HepG2 (cell line): ENCODE measurements around the gene GRIN2D. TPM values are rescaled to one million over a fixed set of nuclear protein-coding genes. Genes with fewer than 3 reads are reported as not detected.

Experiments
- ATAC-seq: fragments of 200-7000 bp; cut with Tn5 transposase; 3 replicates; pipeline ENCODE4 v1.9.1; 2020; ENCODE audit warnings: mild to moderate bottlenecking, moderate library complexity
- BruUV-seq: library from RNA; stranded (reverse); fragments of 400-500 nt; replicated peaks from 2 replicates; lab custom pipeline; 2021; lab: Mats Ljungman, UMichigan
- CTCF ChIA-PET: fragments of 300-600 bp; formaldehyde crosslinking; extraction: SDS; loops from one replicate; lab custom pipeline; 2021; ENCODE audit warnings: low total read pairs, inconsistent platforms, low intra/inter-chr PET ratio; lab: Yijun Ruan, JAX
- POLR2A ChIA-PET: fragments of 350-600 bp; sonication (Branson Sonifier 250); formaldehyde crosslinking; loops from one replicate; lab custom pipeline; 2020; ENCODE audit warnings: antibody characterized with exemption, inconsistent platforms; lab: Yijun Ruan, JAX
- DNase-seq: peaks from one replicate; pipeline ENCODE4 v3.0.0-alpha.2; 2015; ENCODE audit warnings: low spot score
- FAIRE-seq: peaks from 3 replicates; lab custom pipeline; 2011; peaks lifted over from hg19 to GRCh38; lab: Jason Lieb, UNC
- H2AFZ ChIP-seq: one replicate; pipeline ENCODE4 v1.6.1; 2011; ENCODE audit warnings: low read length, inconsistent platforms
- H3K27ac ChIP-seq: fragments of 300-600 bp; 3 replicates; pipeline ENCODE4 v1.8.0; 2011; ENCODE audit warnings: mixed run types, mild to moderate bottlenecking, mixed read lengths, low read length, inconsistent platforms; ENCODE audit not compliant: insufficient read depth; ENCODE audit errors: extremely low read length
- H3K27me3 ChIP-seq, 2 experiments: fragments of 200-600 bp in 1 of 2; 2 replicates in 1 of 2; 3 replicates in 1 of 2; pipeline versions ENCODE4 v1.6.0 to v1.8.0; 2011; ENCODE audit warnings: low read length in 2 of 2, mild to moderate bottlenecking in 2 of 2, moderate library complexity in 2 of 2, inconsistent platforms in 1 of 2; ENCODE audit not compliant: insufficient read depth in 2 of 2, control insufficient read depth in 1 of 2
- H3K36me3 ChIP-seq, 2 experiments: fragments of 200-600 bp in 1 of 2; replicated peaks in 1 of 2; 2 replicates in 1 of 2; 3 replicates in 1 of 2; pipeline versions ENCODE4 v1.5.1 to v1.8.0; 2011; ENCODE audit warnings: low read length in 2 of 2, inconsistent platforms in 1 of 2; ENCODE audit not compliant: insufficient read depth in 2 of 2, control insufficient read depth in 1 of 2
- H3K4me1 ChIP-seq: 2 replicates; pipeline ENCODE4 v1.5.1; 2012; ENCODE audit warnings: low read length, inconsistent platforms; ENCODE audit not compliant: insufficient read depth
- H3K4me2 ChIP-seq: 2 replicates; pipeline ENCODE4 v1.6.0; 2011; ENCODE audit warnings: low read depth, low read length, inconsistent platforms
- H3K4me3 ChIP-seq, 3 experiments: fragments of 200-600 bp in 1 of 3; sonication (generic), shearing (Covaris generic) in 1 of 3; replicated peaks in 1 of 3; 2 replicates each; pipeline ENCODE4 v1.5.1; 2011 to 2016; ENCODE audit warnings: low read length in 3 of 3, inconsistent platforms in 2 of 3, low read depth in 2 of 3, mild to moderate bottlenecking in 2 of 3, control low read depth in 1 of 3, mixed read lengths in 1 of 3; ENCODE audit not compliant: insufficient read depth in 1 of 3
- H3K79me2 ChIP-seq: one replicate; pipeline ENCODE4 v1.6.1; 2011; ENCODE audit warnings: low read length, inconsistent platforms; ENCODE audit not compliant: insufficient read depth
- H3K9ac ChIP-seq: 2 replicates; pipeline ENCODE4 v1.6.0; 2011; ENCODE audit warnings: mild to moderate bottlenecking, low read depth, low read length, inconsistent platforms; ENCODE audit not compliant: insufficient read depth
- H3K9me3 ChIP-seq: 2 replicates; pipeline ENCODE4 v1.5.1; 2012; ENCODE audit warnings: mild to moderate bottlenecking, low read length
- H4K20me1 ChIP-seq: 2 replicates; pipeline ENCODE4 v1.6.0; 2011; ENCODE audit warnings: inconsistent platforms, mild to moderate bottlenecking, low read length, moderate library complexity; ENCODE audit not compliant: insufficient read depth
- FOXC1 ChIP-seq: sonication (generic); formaldehyde crosslinking; IDR thresholded peaks from 2 replicates; pipeline ENCODE4 v1.8.0; 2022; ENCODE audit warnings: mild to moderate bottlenecking, missing genetic modification reagents, borderline replicate concordance
- HMGA1 ChIP-seq: sonication (generic); formaldehyde crosslinking; conservative IDR thresholded peaks from 2 replicates; pipeline ENCODE4 v1.4.0; 2020; ENCODE audit warnings: missing genetic modification reagents
- JUN ChIP-seq: sonication (generic); formaldehyde crosslinking; IDR thresholded peaks from 2 replicates; pipeline ENCODE4 v1.4.0; 2020; ENCODE audit warnings: mild to moderate bottlenecking, missing genetic modification reagents
- SRY ChIP-seq: sonication (generic); formaldehyde crosslinking; IDR thresholded peaks from 2 replicates; pipeline ENCODE4 v1.8.0; 2022; ENCODE audit warnings: mild to moderate bottlenecking, missing genetic modification reagents
- SYNCRIP ChIP-seq: fragments of 200-400 bp; formaldehyde crosslinking; IDR thresholded peaks from 2 replicates; pipeline ENCODE4 v1.6.1; 2018; ENCODE audit warnings: mild to moderate bottlenecking, low read depth, low read length; ENCODE audit not compliant: insufficient read depth
- ZFY ChIP-seq: sonication (generic); formaldehyde crosslinking; IDR thresholded peaks from 2 replicates; pipeline ENCODE4 v1.4.0; 2020; ENCODE audit warnings: missing genetic modification reagents
- ZFYVE20 ChIP-seq: sonication (generic); formaldehyde crosslinking; IDR thresholded peaks from 2 replicates; pipeline ENCODE4 v1.8.0; 2023; ENCODE audit warnings: low read depth, mild to moderate bottlenecking, moderate library complexity, missing genetic modification reagents, borderline replicate concordance
- ZNF230 ChIP-seq: sonication (generic); formaldehyde crosslinking; IDR thresholded peaks from 2 replicates; pipeline ENCODE4 v1.4.0; 2020; ENCODE audit warnings: mild to moderate bottlenecking, missing genetic modification reagents
- ZNF264 ChIP-seq: sonication (generic); formaldehyde crosslinking; IDR thresholded peaks from 2 replicates; pipeline ENCODE4 v1.4.0; 2020; ENCODE audit warnings: missing genetic modification reagents
- ZNF280D ChIP-seq: sonication (generic); formaldehyde crosslinking; IDR thresholded peaks from 2 replicates; pipeline ENCODE4 v1.5.1; 2020; ENCODE audit warnings: mild to moderate bottlenecking, missing genetic modification reagents
- WGBS: methylation state at CpG from one replicate; pipeline ENCODE4 v1.1.6; 2017; ENCODE audit warnings: low lambda C conversion rate; 5-methylcytosine and 5-hydroxymethylcytosine counted together
- in situ Hi-C: cut with HindIII; loops from 2 replicates; pipeline ENCODE4 v1.10.0; 2017; ENCODE audit warnings: low pct_unique_long_range_greater_than_20kb; ENCODE audit not compliant: extremely low pct_ligation_motif_present
- intact Hi-C: fragments of 100-400 bp; cut with micrococcal nuclease; formaldehyde crosslinking; loops from one replicate; pipeline ENCODE4 v1.10.0; 2022; ENCODE audit not compliant: unreplicated experiment
- polyA plus RNA-seq, 8 experiments: library from polyadenylated mRNA; depleted of rRNA in 3 of 8; stranded (reverse) in 7 of 8; unstranded in 1 of 8; fragments of >200 nt; fragmentation: Illumina TruSeq in 4 of 8; extraction: Trizol in 4 of 8; gene quantifications; 2 replicates each; pipeline versions ENCODE4 v1.2.1 to v1.2.3, GENCODE V29; 2011 to 2016; ENCODE audit warnings: low read depth in 4 of 8, missing spikeins in 1 of 8, mixed read lengths in 1 of 8; ENCODE audit not compliant: insufficient read depth in 1 of 8
- total RNA-seq, 5 experiments: library from RNA; depleted of rRNA; stranded (reverse); fragments of >200 nt; fragmentation: Illumina TruSeq; extraction: Trizol; gene quantifications; 2 replicates each; pipeline ENCODE4 v1.2.3, GENCODE V29; 2016; ENCODE audit warnings: low read depth in 1 of 5
- TF ChIP-seq, protein P1 (sequence below): sonication (generic); formaldehyde crosslinking; conservative IDR thresholded peaks from 2 replicates; pipeline ENCODE4 v1.8.0; 2022; ENCODE audit warnings: low read depth, missing genetic modification reagents
- TF ChIP-seq, protein P2 (sequence below): sonication (generic); formaldehyde crosslinking; IDR thresholded peaks from 2 replicates; pipeline ENCODE4 v1.4.0; 2020; ENCODE audit warnings: missing genetic modification reagents, borderline replicate concordance

GRIN2D gene
- total and polyA plus RNA-seq, 2 of the 13 experiments (the other 11 are each of a cell fraction or from before 2014, with no cell fraction given): 0.02 to 0.13 TPM

DNA sequence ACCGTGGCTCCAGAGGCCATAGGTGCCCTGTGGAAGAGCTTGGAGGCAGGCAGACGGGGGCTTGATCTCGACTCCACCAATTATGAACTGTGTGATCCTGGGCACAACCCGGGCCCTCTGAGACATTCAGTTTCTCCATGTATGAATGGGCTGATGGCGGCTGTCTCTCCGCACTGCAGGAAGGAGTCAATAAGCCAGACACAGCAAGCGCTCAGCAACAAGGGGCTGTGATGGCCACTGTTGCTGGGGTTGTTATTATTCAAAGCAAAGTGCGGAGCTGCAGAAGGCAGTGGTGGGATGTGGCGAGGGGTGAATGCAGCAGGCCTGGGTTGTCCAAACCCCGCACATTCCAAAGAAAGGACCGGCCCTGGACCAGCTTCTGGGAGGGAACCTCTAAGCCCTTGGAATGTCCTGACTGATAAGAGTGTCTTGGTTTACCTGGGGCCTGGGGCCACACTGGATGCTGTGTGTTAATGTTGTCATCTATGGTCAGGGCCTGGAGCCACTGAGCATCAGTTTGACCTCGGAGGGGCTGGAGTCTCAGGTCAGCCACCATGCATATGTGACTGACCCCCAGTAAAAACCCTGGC lies 38.0 kb upstream of the GRIN2D start (continued):
- 0 out of 2 replicates have a peak, but pooled peaks have one; percentile 36 for TF ChIP-seq ZFY

DNA sequence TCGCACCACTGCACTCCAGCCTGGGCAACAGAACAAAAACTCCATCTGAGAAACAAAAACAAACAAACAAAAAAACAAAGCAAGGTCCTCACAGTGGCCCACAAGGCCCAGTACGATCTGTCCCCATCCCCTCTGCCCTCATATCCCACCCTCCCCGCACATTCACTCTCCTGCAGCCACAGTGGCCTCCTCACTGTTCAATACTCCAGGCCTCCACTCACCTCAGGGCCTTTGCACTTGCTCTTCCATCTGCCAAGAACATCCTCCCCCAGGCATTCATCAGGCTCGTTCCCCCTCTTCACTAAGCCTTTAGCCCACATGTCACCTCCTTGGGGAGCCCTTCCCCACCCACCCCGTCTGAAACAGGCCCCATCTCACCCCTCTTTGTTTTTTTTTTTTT lies 34.3 kb upstream of the GRIN2D start:
- ATAC-seq (no peak), FAIRE-seq (no peak), DNase-seq (no peak)
- H3K9ac ChIP-seq: no peak overlapping the region
- BruUV-seq: no TSS peak
- H2AFZ ChIP-seq: no peak overlapping the region
- H4K20me1 ChIP-seq: no peaks in the 10 kb centered on the region
- 93% methylated on average over 5 of the region's 5 CpGs for WGBS
- H3K4me1 ChIP-seq: peaks cover 40% of the 10 kb centered on the region
- no peaks in the 10 kb centered on the region for H3K9me3 ChIP-seq
- intact Hi-C loops (loop anchor here (10.0 kb wide), 1 partner anchor 86 kb away; the partner anchor contains the start of gene GRWD1), in situ Hi-C loops (no loop called here)
- no peak overlapping the region for H3K27ac ChIP-seq
- H3K4me3 ChIP-seq: no peak overlapping the region
- no peak for TF ChIP-seq ZFYVE20 (CRISPR knock-in tag)
- no peak for TF ChIP-seq ZNF230 (CRISPR knock-in tag)
- TF ChIP-seq ZNF280D (CRISPR knock-in tag): no peak
- TF ChIP-seq FOXC1 (CRISPR knock-in tag): no peak
- no peak for TF ChIP-seq ZNF264 (CRISPR knock-in tag)
- TF ChIP-seq SRY: no peak
- no peak for TF ChIP-seq HMGA1 (CRISPR knock-in tag)
- TF ChIP-seq JUN (CRISPR knock-in tag): no peak
- no peak for TF ChIP-seq SYNCRIP
- TF ChIP-seq, protein P1, sequence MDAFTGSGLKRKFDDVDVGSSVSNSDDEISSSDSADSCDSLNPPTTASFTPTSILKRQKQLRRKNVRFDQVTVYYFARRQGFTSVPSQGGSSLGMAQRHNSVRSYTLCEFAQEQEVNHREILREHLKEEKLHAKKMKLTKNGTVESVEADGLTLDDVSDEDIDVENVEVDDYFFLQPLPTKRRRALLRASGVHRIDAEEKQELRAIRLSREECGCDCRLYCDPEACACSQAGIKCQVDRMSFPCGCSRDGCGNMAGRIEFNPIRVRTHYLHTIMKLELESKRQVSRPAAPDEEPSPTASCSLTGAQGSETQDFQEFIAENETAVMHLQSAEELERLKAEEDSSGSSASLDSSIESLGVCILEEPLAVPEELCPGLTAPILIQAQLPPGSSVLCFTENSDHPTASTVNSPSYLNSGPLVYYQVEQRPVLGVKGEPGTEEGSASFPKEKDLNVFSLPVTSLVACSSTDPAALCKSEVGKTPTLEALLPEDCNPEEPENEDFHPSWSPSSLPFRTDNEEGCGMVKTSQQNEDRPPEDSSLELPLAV (CRISPR knock-in tag): no peak
- TF ChIP-seq, protein P2, sequence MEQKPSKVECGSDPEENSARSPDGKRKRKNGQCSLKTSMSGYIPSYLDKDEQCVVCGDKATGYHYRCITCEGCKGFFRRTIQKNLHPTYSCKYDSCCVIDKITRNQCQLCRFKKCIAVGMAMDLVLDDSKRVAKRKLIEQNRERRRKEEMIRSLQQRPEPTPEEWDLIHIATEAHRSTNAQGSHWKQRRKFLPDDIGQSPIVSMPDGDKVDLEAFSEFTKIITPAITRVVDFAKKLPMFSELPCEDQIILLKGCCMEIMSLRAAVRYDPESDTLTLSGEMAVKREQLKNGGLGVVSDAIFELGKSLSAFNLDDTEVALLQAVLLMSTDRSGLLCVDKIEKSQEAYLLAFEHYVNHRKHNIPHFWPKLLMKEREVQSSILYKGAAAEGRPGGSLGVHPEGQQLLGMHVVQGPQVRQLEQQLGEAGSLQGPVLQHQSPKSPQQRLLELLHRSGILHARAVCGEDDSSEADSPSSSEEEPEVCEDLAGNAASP: no peak
- no peaks in the 10 kb centered on the region for H3K27me3 ChIP-seq
- peaks cover 0 to 2% of the 10 kb centered on the region in 2 experiments; a peak in 1 of 5 replicates for H3K36me3 ChIP-seq
- CTCF ChIA-PET: no interaction called here
- POLR2A ChIA-PET: no interaction called here
- no peak overlapping the region for H3K4me2 ChIP-seq
- no peaks in the 10 kb centered on the region for H3K79me2 ChIP-seq
